Lung (tissue), 12 donors: Measurements from ENCODE around the gene MPP2. TPM values are rescaled to one million over a fixed set of nuclear protein-coding genes. Genes with fewer than 3 reads are reported as not detected.

Experiments used
- ATAC-seq: fragments of 200-7000 bp; cut with Tn5 transposase; one replicate; pipeline ENCODE4 v1.9.1; 2020; ENCODE audit warnings: moderate number of reproducible peaks; ENCODE audit not compliant: insufficient read depth, low FRiP score
- DNase-seq, 3 donors: peaks; one replicate each; pipeline ENCODE4 v3.0.0-alpha.2; 2013 to 2017
- H3K27ac ChIP-seq, 2 donors: one replicate each; pipeline ENCODE4 v1.5.1; 2013; ENCODE audit warnings: mild to moderate bottlenecking in 2 of 2, moderate library complexity in 2 of 2, control low read depth in 1 of 2, inconsistent platforms in 1 of 2, low read depth in 1 of 2, low read length in 1 of 2
- H3K27me3 ChIP-seq, 3 donors: one replicate each; pipeline ENCODE4 v1.5.1; 2013; ENCODE audit warnings: low read length in 2 of 3; ENCODE audit not compliant: control insufficient read depth in 3 of 3, insufficient read depth in 3 of 3
- H3K36me3 ChIP-seq, 4 donors: one replicate each; pipeline ENCODE4 v1.5.1; 2013; ENCODE audit warnings: low read length in 4 of 4, mild to moderate bottlenecking in 1 of 4, moderate library complexity in 1 of 4; ENCODE audit not compliant: control insufficient read depth in 4 of 4, insufficient read depth in 4 of 4
- H3K4me1 ChIP-seq, 5 donors: one replicate each; pipeline ENCODE4 v1.5.1; 2013; ENCODE audit warnings: low read length in 5 of 5, mild to moderate bottlenecking in 2 of 5, moderate library complexity in 1 of 5; ENCODE audit not compliant: control insufficient read depth in 5 of 5, insufficient read depth in 5 of 5
- H3K4me3 ChIP-seq: one replicate; pipeline ENCODE4 v1.5.1; 2013; ENCODE audit warnings: mild to moderate bottlenecking, control low read depth, moderate library complexity
- H3K9ac ChIP-seq, 2 donors: one replicate each; pipeline ENCODE4 v1.5.1; 2013; ENCODE audit warnings: low read length in 2 of 2, control low read depth in 1 of 2; ENCODE audit not compliant: insufficient read depth in 1 of 2
- H3K9me3 ChIP-seq, 4 donors: one replicate each; pipeline ENCODE4 v1.5.1; 2013; ENCODE audit warnings: low read length in 3 of 4, mild to moderate bottlenecking in 1 of 4, moderate library complexity in 1 of 4; ENCODE audit not compliant: control insufficient read depth in 4 of 4, insufficient read depth in 3 of 4
- WGBS, 2 donors: extraction: QIAGEN DNeasy Blood & Tissue Kit; methylation state at CpG; one replicate each; pipeline ENCODE4 v1.1.7; 2013; 5-methylcytosine and 5-hydroxymethylcytosine counted together
- polyA plus RNA-seq, 2 donors: library from polyadenylated mRNA; stranded (reverse); fragments of 200-250 nt; gene quantifications; one replicate each; pipeline ENCODE4 v1.2.1, GENCODE V29; 2013
- total RNA-seq, 2 donors: library from RNA; depleted of rRNA in 1 of 2; stranded (reverse); fragments of >200 nt in 1 of 2; gene quantifications; one replicate each; pipeline ENCODE4 v1.2.1, GENCODE V29; 2014 to 2021
- TF ChIP-seq, protein P1 (sequence below): IDR thresholded peaks from 2 replicates; pipeline ENCODE4 v1.5.1; 2012; ENCODE audit warnings: mild to moderate bottlenecking; ENCODE audit errors: control extremely low read depth, extremely low read depth
- donor health status: control.
- donor health status: control.
- donor health status: Bipolar disorder and iron deficiency.
- donor health status: healthy.
- donor health status: DM: yes; HTN: yes; CAD: no.

The MPP2 gene
- total and polyA plus RNA-seq, 4 donors: 0.24 to 1.3 (median 0.69) TPM

DNA sequence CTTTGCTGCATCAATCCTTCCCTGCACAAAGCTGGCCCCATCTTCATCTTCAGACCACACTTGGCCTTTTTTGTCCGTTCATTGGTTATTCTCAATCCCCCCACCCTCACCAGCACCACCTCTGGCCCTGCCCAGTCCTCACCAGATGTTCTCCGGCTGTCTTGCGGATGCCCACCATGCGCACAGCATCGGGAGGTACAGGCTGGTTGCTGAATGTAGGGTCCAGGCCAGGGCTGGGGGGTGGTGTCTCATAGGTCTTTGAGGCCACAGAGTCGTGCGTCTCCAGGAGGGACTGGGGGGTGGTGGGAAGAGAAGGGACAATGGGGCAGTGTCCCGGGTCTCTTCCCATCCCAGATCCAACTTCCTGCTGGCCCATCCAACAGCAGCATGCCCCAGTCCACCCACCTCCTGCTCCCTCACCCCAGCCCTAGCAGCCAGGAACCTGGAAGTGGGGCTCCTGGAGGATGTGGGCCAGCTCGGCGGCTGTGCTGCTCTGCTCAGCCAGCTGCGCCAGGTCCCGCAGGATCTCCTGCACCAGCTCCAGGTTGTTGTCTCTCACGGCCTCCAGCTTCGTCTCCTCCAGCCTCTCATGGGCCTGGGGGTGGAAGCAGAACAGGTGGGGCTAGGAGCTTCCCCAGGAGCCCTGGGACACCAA, 24.4 kb downstream of the MPP2 start:
- 89 to 90% methylated on average over 14 of the region's 14 CpGs for WGBS, 2 donors
- no peak overlapping the region for H3K9ac ChIP-seq
- ATAC-seq (no peak), DNase-seq (no peak)
- H3K9me3 ChIP-seq: no peaks in the 10 kb centered on the region
- TF ChIP-seq, protein P1, sequence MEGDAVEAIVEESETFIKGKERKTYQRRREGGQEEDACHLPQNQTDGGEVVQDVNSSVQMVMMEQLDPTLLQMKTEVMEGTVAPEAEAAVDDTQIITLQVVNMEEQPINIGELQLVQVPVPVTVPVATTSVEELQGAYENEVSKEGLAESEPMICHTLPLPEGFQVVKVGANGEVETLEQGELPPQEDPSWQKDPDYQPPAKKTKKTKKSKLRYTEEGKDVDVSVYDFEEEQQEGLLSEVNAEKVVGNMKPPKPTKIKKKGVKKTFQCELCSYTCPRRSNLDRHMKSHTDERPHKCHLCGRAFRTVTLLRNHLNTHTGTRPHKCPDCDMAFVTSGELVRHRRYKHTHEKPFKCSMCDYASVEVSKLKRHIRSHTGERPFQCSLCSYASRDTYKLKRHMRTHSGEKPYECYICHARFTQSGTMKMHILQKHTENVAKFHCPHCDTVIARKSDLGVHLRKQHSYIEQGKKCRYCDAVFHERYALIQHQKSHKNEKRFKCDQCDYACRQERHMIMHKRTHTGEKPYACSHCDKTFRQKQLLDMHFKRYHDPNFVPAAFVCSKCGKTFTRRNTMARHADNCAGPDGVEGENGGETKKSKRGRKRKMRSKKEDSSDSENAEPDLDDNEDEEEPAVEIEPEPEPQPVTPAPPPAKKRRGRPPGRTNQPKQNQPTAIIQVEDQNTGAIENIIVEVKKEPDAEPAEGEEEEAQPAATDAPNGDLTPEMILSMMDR: no peak
- H3K27me3 ChIP-seq: no peaks in the 10 kb centered on the region
- no peaks in the 10 kb centered on the region for H3K4me1 ChIP-seq
- peaks cover 0 to 3% (median 0%) of the 10 kb centered on the region in 4 donors for H3K36me3 ChIP-seq
- H3K27ac ChIP-seq: no peak overlapping the region
- H3K4me3 ChIP-seq: no peak overlapping the region

DNA sequence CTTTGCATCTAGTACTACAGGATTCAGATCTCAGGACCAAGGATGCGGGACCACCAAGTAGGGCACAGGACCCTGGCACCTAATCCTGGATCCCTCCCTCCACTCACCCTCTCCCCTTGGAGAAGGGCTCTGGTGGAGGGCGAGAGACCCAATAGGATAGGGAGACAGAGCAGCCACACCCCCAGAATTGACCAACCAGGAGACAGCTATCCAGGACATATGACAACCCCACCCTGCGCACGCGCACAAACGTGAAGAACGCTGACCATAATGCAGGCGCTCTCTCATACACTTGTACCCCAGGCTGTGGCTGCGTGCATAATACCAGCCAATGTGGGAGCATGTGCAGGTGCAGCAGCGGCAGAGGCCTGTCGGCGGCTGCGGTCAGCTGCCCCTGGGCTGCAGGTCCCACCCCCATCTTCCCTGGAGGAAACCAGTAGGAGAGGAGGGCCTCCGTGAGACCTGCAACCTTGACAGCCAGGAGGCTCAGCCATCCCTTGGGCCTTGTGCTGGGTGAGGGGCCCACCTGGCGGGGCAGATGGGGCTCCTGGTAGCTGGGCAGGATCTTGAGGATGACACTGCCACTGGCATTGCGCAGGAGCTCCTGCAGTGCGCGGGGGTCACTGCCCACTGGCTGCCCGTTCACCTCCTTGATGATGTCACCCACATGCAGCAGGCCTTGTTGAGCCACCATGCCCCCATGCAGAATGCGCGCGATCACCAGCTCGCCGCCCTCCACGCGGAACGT, 25.4 kb downstream of the MPP2 start:
- no peak overlapping the region for H3K4me3 ChIP-seq
- DNase-seq (no peak), ATAC-seq (no peak)
- H3K36me3 ChIP-seq: peaks cover 0 to 3% (median 0%) of the 10 kb centered on the region in 4 donors
- no peak overlapping the region for H3K27ac ChIP-seq
- no peaks in the 10 kb centered on the region for H3K27me3 ChIP-seq
- H3K9ac ChIP-seq: no peak overlapping the region
- H3K9me3 ChIP-seq: no peaks in the 10 kb centered on the region
- TF ChIP-seq, protein P1: no peak
- no peaks in the 10 kb centered on the region for H3K4me1 ChIP-seq
- WGBS, 2 donors: 95 to 96% methylated on average over 25 to 27 of the region's 27 CpGs

DNA sequence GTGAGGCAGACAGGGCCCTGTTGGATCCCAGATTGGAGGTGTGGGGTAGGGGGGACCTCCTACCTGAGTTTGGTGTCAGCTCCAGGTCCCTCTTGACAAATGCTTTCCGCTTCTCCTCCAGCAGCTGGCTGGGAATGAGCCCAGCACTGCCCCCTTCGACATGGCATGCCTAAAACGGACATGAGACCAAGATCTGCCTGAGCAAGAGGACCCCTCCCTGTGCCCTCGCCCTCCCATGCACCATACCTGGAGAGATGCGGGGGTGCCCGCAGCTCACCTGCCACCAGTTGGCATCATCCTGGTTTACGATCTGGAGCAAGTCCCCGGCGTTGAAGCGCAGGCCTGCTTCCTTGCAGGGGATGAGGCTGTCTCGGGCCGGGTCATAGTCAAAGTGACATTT, 26.2 kb downstream of the MPP2 start:
- peaks cover 0 to 3% (median 0%) of the 10 kb centered on the region in 4 donors for H3K36me3 ChIP-seq
- DNase-seq (no peak), ATAC-seq (no peak)
- H3K27me3 ChIP-seq: no peaks in the 10 kb centered on the region
- no peak overlapping the region for H3K27ac ChIP-seq
- WGBS, 2 donors: 96 to 97% methylated on average over 12 of the region's 12 CpGs
- TF ChIP-seq, protein P1: no peak
- no peak overlapping the region for H3K4me3 ChIP-seq
- H3K4me1 ChIP-seq: no peaks in the 10 kb centered on the region
- no peak overlapping the region for H3K9ac ChIP-seq
- no peaks in the 10 kb centered on the region for H3K9me3 ChIP-seq
